Stimulated activated CD4-positive, alpha-beta T cell treated with anti-CD3 and anti-CD28 coated beads, Interleukin-4, amount 100 ng/mL, for 24 hours (primary cell): ENCODE results near the gene REPS1.

Source experiments
- DNase-seq: peaks from one replicate; pipeline ENCODE4 v3.0.0-alpha.2; 2020

REPS1 gene

DNA sequence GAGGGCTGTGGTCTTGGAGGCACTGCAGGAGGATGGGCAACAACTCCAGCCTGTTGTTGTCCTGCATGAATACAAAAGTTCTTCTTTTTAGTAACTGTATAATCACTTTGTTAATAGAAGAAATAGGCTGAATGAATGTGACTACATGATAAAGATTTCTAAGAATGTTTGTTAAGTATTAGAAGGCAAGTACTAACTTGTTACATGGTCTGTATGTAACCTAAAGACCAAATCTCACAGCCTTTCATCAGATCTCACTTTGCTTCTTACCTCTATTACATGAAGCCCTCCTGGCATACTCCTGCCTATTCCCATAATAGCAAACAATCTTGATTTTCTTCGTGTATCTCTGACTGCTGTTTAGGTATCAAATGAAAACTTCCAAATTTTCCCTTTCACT lies 73.4 kb downstream of the REPS1 start:
- no peak for DNase-seq

DNA sequence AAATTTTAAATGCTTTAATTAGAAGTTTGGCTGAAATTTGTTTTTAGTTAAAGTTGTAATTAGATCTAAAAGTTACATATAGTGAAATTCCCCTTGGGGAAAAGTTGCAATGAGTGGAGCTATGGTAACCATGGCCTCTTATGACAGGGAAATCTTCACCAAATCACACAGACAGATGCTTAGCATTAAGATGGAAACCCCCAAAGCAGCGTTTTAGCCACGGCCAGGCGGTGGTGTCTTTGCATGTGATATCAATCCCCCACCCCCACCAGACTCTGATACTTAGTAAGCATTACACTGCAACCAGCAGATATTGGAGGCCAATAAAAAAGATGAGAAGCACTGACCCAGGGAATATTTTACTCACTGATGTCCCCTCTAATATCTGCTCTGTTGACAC lies 75.7 kb downstream of the REPS1 start:
- DNase-seq = no peak

DNA sequence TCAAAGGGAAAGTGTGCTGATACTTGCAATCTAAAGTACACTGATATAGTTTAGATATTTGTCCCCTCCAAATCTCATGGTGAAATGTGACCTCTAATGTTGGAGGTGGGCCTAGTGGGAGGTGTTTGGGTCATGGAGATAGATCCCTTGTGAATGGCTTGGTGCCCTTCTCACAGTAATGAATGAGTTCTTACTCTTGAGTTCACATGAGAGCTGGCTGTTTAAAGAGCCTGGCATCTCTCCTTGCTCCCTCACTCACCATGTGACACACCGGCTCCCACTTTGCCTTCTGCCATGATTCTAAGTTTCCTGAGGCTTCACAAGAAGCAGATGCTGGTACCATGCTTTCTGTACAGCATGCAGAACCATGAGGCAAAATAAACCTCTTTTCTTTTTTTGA lies 78.1 kb downstream of the REPS1 start:
- no peak for DNase-seq

DNA sequence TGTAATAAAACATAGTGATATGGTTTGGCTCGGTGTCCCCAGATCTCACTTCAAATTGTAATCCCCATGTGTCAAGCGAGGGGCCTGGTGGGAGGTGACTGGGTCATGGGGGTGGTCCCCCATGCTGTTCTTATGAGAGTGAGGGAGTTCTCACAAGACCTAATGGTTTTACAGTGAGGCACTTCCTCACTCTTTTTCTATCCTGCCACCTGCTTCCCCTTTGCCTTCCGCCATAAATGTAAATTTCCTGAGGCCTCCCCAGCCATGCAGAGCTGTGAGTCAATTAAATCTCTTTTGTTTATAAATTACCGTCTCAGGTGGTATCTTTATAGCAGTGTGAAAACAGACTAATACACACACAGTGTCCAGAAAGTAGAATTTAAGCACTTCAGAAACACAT lies 78.5 kb downstream of the REPS1 start:
- no peak for DNase-seq

DNA sequence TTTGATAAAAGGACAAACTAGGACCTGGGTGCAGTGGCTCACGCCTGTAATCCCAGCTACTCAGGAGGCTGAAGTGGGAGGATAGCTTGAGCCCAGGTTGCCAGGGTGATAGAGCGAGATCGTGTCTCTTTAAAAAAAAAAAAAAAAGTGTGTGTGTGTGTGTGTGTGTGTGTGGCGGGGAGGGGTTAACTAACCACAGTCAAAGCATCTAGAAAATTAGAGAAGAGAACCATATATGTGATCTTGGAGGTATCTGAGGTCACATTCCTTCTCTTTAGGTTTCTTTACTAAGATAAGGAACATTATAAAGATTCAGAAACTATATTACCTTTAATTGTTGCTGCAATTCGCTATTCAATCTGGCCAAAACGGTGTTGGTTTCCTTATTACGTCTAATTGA lies 80.9 kb downstream of the REPS1 start:
- no peak for DNase-seq

DNA sequence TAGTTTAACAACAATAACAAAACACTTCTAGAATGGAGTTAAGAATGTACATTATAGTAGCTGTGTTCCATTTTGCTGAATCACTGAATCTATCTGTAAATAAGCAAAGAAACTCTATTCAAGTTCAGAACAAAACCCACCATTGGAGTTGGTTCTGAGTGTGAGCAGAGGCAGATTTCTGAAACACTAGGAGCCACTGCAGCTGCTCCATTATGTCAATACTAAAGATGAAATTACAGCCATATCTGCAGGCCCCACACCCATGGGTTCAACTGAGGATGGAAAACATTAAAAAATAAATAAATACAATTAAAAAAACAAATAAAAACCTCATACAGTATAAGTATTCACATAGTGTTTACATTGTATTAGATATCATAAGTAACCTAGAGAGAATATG lies 91.0 kb downstream of the REPS1 start:
- no peak for DNase-seq

DNA sequence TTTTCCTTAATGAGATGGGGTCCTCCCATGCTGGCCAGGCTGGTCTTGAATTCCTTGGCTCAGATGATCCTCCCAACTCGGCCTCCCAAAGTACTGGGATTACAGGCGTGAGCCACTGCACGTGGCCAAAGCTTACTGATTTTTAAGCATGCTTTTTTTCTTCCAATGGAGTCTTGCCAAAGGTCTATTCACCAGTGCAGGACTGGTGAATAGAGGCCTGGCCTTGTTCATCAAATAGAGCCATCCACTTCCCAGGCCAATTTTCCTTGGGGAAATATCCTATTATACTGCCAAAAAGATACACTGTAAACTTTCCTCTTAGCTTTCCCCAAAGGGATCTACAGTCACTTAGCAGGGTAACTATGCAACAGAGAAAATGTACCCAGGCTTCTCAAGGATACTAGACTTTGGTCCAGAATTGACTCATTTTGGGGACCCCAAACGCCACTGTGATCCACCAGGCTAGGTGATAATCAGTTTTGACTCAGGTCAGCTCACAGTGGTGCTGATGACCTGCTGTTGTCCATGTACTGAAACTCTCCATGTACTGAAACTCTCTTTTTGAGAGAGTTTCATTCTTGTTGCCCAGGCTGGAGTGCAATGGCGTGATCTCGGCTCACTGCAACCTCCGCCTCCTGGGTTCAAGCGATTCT lies 91.8 kb downstream of the REPS1 start:
- no peak for DNase-seq

DNA sequence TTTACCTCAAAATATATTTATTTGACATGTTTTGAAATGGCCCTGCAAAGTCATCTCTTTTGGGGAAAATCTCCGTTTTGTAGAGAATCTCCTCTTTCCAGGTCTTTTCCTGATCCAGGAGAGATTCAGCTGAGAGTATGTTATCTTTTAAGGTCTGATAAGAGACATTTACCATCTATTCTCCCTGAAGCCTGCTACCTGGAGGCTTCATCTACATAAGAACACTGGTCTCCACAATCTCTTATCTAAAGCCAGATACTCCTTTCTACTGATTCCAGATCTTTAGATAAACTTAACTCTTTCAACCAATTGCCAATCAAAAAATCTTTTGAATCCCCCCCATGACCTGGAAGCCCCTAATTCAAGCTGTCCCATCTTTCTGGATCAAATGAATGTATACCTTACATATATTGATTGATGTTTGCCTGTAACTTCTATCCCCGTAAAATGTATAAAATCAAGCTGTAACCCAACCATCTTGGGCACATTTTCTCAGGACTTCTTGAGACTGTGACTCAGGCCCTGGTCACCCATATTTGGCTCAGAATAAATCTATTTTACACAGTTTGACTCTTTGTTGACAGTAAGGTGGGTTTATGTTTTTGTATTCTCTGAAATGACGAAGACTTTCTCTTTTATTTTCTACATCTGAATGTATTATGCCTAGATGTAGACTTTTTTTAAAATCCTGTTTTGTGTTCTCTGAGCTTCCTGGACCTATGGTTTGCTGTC lies 96.6 kb downstream of the REPS1 start:
- DNase-seq = no peak

DNA sequence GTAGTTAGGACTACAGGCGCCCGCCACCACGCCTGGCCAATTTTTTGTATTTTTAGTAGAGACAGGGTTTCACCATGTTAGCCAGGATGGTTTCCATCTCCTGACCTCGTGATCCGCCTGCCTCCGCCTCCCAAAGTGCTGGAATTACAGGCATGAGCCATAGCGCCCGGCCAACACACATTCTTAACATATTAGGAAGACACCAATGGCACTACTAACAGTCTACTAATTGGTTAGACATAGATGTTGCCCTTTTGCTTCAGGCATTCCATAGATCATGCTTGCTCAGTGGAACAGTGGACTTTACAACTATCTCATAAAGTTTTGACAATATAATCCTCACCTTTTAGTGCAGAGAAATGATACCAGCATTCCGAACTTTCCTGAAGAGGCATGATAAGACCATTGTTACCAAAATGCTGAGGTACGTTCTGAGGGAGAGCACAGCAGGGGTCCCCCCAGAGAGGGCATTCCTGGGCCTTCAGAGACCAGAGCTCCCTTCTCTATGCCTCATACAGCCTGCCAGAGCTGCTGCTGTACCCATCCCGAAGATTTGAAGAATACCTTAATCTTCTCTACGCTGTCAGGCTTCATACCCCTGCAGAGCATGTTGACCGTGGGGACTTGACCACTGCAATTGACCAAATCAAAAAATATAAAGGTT lies 102.8 kb downstream of the REPS1 start:
- no peak for DNase-seq

DNA sequence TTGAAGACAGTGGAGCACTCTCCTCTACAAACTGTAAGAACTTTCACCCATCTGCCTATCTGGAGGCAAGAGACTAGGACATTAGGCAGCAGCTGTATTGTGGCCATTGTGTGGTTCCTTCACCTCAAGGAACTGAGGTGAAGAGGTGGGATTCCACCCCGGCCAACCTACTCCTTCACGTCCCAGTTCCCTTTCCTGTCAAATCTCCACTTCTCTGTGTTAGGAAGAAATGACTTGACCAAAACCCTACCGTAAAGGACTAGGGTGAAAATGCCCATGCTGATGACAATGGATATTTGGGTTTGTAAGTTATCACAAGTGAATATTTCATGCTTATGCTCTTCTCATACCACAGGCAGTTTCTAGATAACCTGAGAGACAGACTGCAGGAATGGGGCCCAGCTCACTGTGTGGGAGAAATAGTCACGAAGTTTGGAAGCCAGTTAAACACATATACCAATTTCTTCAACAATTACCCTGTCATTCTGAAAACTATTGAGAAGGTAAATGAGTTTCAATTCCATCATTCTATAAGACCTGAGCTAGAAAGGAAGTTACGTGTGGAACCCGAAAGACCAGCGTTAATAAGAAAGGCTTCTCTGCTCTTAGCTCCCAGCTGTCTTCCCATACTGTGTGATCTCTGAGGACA lies 105.6 kb downstream of the REPS1 start:
- no peak for DNase-seq

DNA sequence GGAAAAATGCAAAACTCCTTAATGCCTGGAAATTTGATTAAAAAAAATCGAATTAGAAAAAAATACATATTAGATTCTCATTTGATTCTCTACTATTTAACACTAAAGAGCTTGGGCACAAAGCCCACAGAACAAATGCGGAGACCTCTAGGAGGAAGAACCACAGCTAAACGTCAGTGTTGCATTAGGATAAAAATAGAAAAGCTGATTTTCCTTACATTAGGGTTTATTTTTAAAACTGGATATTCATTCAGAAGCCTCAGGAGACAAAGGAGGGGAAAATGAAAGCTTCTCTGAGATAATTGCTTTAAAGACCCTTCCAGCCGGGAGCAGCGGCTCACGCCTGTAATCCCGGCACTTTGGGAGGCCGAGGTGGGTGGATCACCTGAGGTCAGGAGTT lies 114.9 kb downstream of the REPS1 start:
- DNase-seq = no peak

DNA sequence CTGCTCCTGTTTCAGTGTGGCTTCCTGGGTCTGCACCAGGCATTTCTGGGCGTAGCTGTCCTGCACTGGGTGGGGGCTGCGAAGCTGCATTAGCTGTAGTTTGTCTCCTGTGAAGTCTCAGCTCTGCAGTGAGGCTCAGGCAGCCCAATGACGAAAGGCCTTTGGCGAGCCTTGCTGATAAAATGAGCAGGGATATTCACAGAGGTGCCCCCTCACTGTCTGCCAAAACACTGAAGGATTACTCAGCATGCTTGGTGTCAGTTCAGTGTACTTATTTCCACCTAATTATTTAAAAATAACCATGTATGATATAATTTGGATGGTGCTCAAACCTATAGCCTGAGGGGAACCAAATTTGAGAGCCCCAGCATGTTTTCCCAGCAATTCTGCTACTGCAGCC lies 118.7 kb downstream of the REPS1 start:
- no peak for DNase-seq

DNA sequence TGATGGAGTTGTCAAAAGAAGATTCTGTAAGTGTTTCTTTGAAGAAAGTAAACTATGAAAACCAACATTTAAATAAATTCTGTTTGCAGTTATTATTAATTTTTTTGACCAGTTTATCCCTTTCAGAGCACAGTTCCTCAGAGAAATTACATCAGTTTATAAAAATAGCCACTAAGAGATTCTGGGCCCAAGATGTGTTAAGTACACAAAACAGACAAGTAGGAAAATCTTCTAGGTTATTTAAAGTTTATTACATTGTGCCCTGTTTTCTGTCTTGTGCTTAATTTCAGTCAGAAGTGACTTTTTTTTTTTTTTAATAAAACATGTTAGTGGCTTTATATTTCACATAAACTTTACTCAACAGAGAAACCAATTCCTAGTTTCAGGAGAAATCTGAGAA lies 119.9 kb downstream of the REPS1 start:
- DNase-seq = no peak

DNA sequence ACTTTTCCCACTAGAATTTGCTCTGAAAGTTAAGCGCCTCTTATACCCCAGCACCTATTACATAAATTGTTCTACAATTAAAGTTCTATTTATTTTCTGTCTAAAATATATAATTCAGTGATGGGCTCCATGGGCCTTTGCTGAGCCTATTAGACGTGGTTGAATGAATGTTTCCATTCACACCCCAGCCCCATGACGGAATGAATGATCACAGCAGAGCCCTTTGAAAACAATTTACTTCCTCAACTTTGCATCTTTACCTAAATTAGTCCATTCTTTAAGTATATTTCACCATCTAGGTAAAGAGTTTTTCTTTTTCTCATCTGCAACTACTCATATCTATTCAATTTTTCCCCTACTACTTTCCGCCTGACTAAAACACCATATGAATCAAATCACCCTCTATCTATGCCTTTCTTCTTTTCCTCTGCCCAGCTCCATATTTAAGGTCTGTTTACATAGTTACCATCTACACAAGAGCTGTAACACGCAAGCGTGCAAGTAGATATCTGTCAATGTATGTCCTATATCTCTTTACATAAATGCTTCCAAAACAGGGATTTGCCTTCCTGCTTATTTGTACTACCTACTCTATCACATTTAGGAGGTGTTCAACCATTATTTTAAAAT lies 122.5 kb downstream of the REPS1 start:
- no peak for DNase-seq

DNA sequence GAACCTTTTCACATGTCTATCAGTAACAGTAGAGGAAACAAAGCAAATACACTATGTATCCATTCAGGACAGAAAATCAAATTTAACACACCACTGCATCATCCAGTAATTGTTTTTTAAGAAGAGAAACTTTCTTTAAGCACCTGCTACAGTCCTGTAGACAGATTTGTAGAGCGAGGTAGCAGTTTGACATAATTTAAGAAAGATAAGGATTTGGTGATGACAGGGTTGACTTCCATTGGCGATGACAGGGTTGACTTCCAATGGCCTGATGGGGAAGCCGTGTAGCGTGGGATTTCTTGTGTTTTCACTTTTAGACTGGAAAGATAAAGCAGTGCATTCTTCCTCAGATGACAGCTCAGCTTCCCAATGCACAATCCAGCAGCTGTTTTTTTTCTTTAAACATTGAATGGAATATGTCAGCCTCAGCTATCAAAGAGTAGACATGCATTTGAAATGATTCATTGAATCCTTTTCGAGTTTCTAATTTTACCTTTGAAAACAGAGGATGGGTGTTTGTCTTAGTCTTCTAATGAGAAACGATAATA lies 123.6 kb downstream of the REPS1 start:
- DNase-seq = no peak

DNA sequence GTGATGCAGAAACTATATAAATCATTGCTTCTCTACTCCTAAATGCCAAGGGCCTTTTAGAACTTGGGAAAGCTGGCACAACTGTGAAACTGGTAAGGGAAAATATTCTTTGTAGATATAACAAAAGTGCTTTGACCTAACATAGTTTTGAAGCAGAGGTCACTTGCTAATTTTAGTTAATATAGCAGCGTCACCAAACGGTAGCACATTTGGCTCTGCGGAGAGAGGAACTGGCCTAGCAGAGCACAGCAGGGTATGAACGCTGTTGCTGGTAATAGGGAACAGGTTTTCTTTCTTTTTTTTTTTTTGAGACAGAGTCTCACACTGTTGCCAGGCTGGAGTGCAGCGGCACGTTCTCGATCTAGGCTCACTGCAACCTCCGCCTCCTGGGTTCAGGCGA lies 124.7 kb downstream of the REPS1 start:
- no peak for DNase-seq

DNA sequence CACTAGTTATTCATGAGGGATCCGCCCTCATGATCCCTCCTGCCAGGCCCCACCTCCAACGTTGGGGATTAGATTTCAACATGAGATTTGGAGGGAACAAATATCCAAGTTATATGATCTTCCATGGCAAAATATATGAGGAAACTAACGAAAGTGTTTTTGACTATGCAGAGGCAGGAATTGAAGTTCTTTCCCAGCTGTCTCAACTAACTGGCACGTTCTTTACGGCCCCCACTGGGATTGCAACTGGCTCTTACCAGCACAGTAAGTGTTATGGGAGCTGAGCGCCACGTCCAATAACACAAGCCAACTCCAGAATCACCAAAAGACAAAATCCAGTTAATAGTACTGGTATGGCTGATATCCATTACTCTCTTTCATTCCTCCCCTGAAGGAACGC lies 125.6 kb downstream of the REPS1 start:
- DNase-seq = no peak

DNA sequence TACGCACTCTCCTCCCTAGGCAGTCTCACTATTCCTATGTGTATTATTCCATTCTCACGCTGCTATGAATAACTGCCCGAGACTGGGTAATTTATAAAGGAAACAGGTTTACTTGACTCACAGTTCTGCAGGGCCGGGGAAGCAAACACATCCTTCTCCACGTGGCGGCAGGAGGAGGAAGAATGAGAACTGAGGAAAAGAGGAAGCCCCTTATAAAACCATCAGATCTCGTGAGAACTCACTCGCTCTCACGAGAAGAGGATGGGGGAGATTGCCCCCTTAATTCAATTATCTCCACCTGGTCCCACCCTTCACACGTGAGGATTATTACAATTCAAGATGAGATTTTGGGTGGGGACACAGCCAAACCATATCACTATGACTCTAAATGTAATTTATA lies 130.3 kb downstream of the REPS1 start:
- no peak for DNase-seq

DNA sequence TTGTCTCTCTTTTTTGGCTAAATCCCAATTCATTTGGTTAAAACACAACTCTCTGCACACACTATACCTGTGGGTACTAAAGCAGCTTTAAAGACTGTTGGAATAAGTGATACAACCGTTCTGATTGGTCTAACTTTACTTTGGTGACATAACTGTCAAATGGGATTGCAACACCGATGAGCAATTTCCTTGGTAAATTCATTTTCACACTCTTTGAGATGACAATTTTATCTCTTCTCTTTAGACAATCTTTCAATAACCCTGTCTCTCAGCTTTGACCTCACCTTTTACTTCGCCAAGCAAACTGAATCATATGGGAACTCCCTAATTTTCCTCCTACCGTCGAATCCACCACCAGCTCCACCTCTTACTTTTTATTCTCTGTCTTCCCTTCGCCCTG lies 131.4 kb downstream of the REPS1 start:
- DNase-seq = no peak
